ENCODE data around the gene THOC6. TPM values are rescaled to one million over a fixed set of nuclear protein-coding genes. Genes with fewer than 3 reads are reported as not detected.

THOC6 gene
- total RNA-seq, 1 experiment from 2014 or later, result 120 TPM

GRCh38 chr16:2988590-2989099 lies 35.2 kb upstream of the THOC6 start:
- in situ Hi-C loops (cut with HindIII; ENCODE audit: low sequenced_read_pairs), result no loop called here
- no peak for DNase-seq (ENCODE audit: low spot score)

GRCh38 chr16:2990891-2991290 lies 32.9 kb upstream of the THOC6 start:
- DNase-seq (ENCODE audit: low spot score), result no peak
- in situ Hi-C loops (cut with HindIII; ENCODE audit: low sequenced_read_pairs), result no loop called here

GRCh38 chr16:2991566-2992261 lies 32.1 kb upstream of the THOC6 start:
- in situ Hi-C loops (cut with HindIII; ENCODE audit: low sequenced_read_pairs), result no loop called here
- no peak for DNase-seq (ENCODE audit: low spot score)

- DNase-seq (ENCODE audit: low spot score), result no peak
- in situ Hi-C loops (cut with HindIII; ENCODE audit: low sequenced_read_pairs), result no loop called here
Measured at GRCh38 chr16:2992383-2993081, 31.3 kb upstream of the THOC6 start.

GRCh38 chr16:2996298-2996697 lies 27.5 kb upstream of the THOC6 start:
- in situ Hi-C loops (cut with HindIII; ENCODE audit: low sequenced_read_pairs), result no loop called here

GRCh38 chr16:2999929-3000328 lies 23.9 kb upstream of the THOC6 start:
- no peak for DNase-seq (ENCODE audit: low spot score)
- in situ Hi-C loops (cut with HindIII; ENCODE audit: low sequenced_read_pairs), result no loop called here

More at GRCh38 chr16:2996298-2996697, 27.5 kb upstream of the THOC6 start:
- DNase-seq (ENCODE audit: low spot score), result no peak

- in situ Hi-C loops (cut with HindIII; ENCODE audit: low sequenced_read_pairs), result no loop called here
- DNase-seq (ENCODE audit: low spot score), result no peak
Measured at GRCh38 chr16:3000540-3000939, 23.3 kb upstream of the THOC6 start.

- in situ Hi-C loops (cut with HindIII; ENCODE audit: low sequenced_read_pairs), result no loop called here
- DNase-seq (ENCODE audit: low spot score), result no peak
Measured at GRCh38 chr16:3001316-3001715, 22.5 kb upstream of the THOC6 start.

- in situ Hi-C loops (cut with HindIII; ENCODE audit: low sequenced_read_pairs), result no loop called here
- DNase-seq (ENCODE audit: low spot score), result peak; percentile 100
Measured at GRCh38 chr16:3003582-3004270, 20.1 kb upstream of the THOC6 start.

- in situ Hi-C loops (cut with HindIII; ENCODE audit: low sequenced_read_pairs), result no loop called here
- DNase-seq (ENCODE audit: low spot score), result no peak
Measured at GRCh38 chr16:3004319-3004718, 19.5 kb upstream of the THOC6 start.

GRCh38 chr16:3004781-3005284 lies 19.0 kb upstream of the THOC6 start:
- DNase-seq (ENCODE audit: low spot score), result peak; percentile 40
- in situ Hi-C loops (cut with HindIII; ENCODE audit: low sequenced_read_pairs), result no loop called here

GRCh38 chr16:3007059-3007956 lies 16.5 kb upstream of the THOC6 start:
- no peak for DNase-seq (ENCODE audit: low spot score)
- in situ Hi-C loops (cut with HindIII; ENCODE audit: low sequenced_read_pairs), result no loop called here

GRCh38 chr16:3007957-3008689 lies 15.7 kb upstream of the THOC6 start:
- in situ Hi-C loops (cut with HindIII; ENCODE audit: low sequenced_read_pairs), result no loop called here
- DNase-seq (ENCODE audit: low spot score), result no peak

GRCh38 chr16:3008690-3009037 lies 15.2 kb upstream of the THOC6 start:
- in situ Hi-C loops (cut with HindIII; ENCODE audit: low sequenced_read_pairs), result no loop called here
- DNase-seq (ENCODE audit: low spot score), result no peak

GRCh38 chr16:3009568-3010390 lies 14.1 kb upstream of the THOC6 start:
- in situ Hi-C loops (cut with HindIII; ENCODE audit: low sequenced_read_pairs), result no loop called here
- no peak for DNase-seq (ENCODE audit: low spot score)

GRCh38 chr16:3010510-3010909 lies 13.3 kb upstream of the THOC6 start:
- in situ Hi-C loops (cut with HindIII; ENCODE audit: low sequenced_read_pairs), result no loop called here
- no peak for DNase-seq (ENCODE audit: low spot score)

- DNase-seq (ENCODE audit: low spot score), result no peak
- in situ Hi-C loops (cut with HindIII; ENCODE audit: low sequenced_read_pairs), result no loop called here
Measured at GRCh38 chr16:3012246-3012645, 11.6 kb upstream of the THOC6 start.

Data from G401 (cell line).